BJ (cell line): ENCODE results near the gene GPC6. TPM values are rescaled to one million over a fixed set of nuclear protein-coding genes. Genes with fewer than 3 reads are reported as not detected.

Experiments used
- CTCF ChIA-PET: fragments of 350-600 bp; formaldehyde crosslinking; extraction: SDS; loops from one replicate; lab custom pipeline; 2021; ENCODE audit warnings: antibody characterized with exemption, inconsistent platforms; lab: Yijun Ruan, JAX
- POLR2A ChIA-PET: fragments of 300-600 bp; sonication (Branson Sonifier 250); formaldehyde crosslinking; extraction: SDS; loops from one replicate; lab custom pipeline; 2021; ENCODE audit warnings: antibody characterized with exemption; lab: Charles Lee
- DNase-seq: peaks from one replicate; pipeline ENCODE4 v3.0.0-alpha.2; 2011; ENCODE audit warnings: low read depth
- H3K27me3 ChIP-seq: 2 replicates; pipeline ENCODE4 v1.6.0; 2011; ENCODE audit warnings: low read length; ENCODE audit not compliant: control insufficient read depth, insufficient read depth
- H3K36me3 ChIP-seq: 2 replicates; pipeline ENCODE4 v1.5.1; 2011; ENCODE audit warnings: low read length; ENCODE audit not compliant: control insufficient read depth, insufficient read depth
- H3K4me3 ChIP-seq: 2 replicates; pipeline ENCODE4 v1.5.1; 2011; ENCODE audit warnings: low read depth, mild to moderate bottlenecking, control low read depth, low read length
- polyA plus RNA-seq: library from polyadenylated mRNA; depleted of rRNA; stranded (reverse); fragments of >200 nt; gene quantifications from 2 replicates; pipeline ENCODE4 v1.2.3, GENCODE V29; 2011
- small RNA-seq: library from RNA; depleted of rRNA; stranded (forward); fragments of <200 nt; gene quantifications from one replicate; pipeline ENCODE3, GENCODE V24; 2012; ENCODE audit warnings: low replicate concordance, low read depth; ENCODE audit not compliant: insufficient read length
- TF ChIP-seq, protein P1 (sequence below): IDR thresholded peaks from 2 replicates; pipeline ENCODE4 v1.5.1; 2011; ENCODE audit warnings: low read depth, mild to moderate bottlenecking, control low read depth, inconsistent platforms, low read length, moderate library complexity; ENCODE audit not compliant: insufficient read depth

Gene GPC6
- polyA plus RNA-seq, 1 experiment = 23.0 TPM

GRCh38 chr13:94455414-94455813, 1228.8 kb downstream of the GPC6 start:
- CTCF ChIA-PET = no interaction called here

More at GRCh38 chr13:94455414-94455813, 1228.8 kb downstream of the GPC6 start:
- POLR2A ChIA-PET = no interaction called here
- Histone ChIP-seq H3K4me3 (no peak overlapping the region), H3K27me3 (no peaks in the 10 kb centered on the region), H3K36me3 (no peaks in the 10 kb centered on the region)
- DNase-seq = no peak
- TF ChIP-seq, protein P1, sequence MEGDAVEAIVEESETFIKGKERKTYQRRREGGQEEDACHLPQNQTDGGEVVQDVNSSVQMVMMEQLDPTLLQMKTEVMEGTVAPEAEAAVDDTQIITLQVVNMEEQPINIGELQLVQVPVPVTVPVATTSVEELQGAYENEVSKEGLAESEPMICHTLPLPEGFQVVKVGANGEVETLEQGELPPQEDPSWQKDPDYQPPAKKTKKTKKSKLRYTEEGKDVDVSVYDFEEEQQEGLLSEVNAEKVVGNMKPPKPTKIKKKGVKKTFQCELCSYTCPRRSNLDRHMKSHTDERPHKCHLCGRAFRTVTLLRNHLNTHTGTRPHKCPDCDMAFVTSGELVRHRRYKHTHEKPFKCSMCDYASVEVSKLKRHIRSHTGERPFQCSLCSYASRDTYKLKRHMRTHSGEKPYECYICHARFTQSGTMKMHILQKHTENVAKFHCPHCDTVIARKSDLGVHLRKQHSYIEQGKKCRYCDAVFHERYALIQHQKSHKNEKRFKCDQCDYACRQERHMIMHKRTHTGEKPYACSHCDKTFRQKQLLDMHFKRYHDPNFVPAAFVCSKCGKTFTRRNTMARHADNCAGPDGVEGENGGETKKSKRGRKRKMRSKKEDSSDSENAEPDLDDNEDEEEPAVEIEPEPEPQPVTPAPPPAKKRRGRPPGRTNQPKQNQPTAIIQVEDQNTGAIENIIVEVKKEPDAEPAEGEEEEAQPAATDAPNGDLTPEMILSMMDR = no peak

Small RNAs within 50 kb of the gene (small RNA-seq; reads per million reads assigned to genes)
- not detected for gene RNA5SP35
